B cell (primary cell): ENCODE data around the gene RNF212. TPM values are rescaled to one million over a fixed set of nuclear protein-coding genes. Genes with fewer than 3 reads are reported as not detected.

ENCODE experiments used
- ATAC-seq: fragments of 200-7000 bp; cut with Tn5 transposase; one replicate; pipeline ENCODE4 v1.10.0; 2021; ENCODE audit warnings: low read depth, mild to moderate bottlenecking, moderate number of reproducible peaks, moderate library complexity
- CTCF ChIA-PET: fragments of 350-600 bp; sonication (Branson Sonifier 250); formaldehyde crosslinking; loops from one replicate; lab custom pipeline; 2021; ENCODE audit warnings: antibody characterized with exemption, inconsistent platforms; lab: Charles Lee
- POLR2A ChIA-PET: fragments of 350-600 bp; sonication (Branson Sonifier 250); formaldehyde crosslinking; loops from one replicate; lab custom pipeline; 2021; ENCODE audit warnings: antibody characterized with exemption; lab: Charles Lee
- DNase-seq: peaks from one replicate; pipeline ENCODE4 v3.0.0; 2013
- H2AFZ ChIP-seq: 2 replicates; pipeline ENCODE4 v1.6.1; 2012; ENCODE audit warnings: mild to moderate bottlenecking, low read depth, low read length; ENCODE audit not compliant: insufficient read depth, poor library complexity, severe bottlenecking
- H3K27ac ChIP-seq, 2 donors: 1 replicate in 1 of 2; 2 replicates in 1 of 2; pipeline ENCODE4 v1.5.1; 2012 to 2013; ENCODE audit warnings: low read length in 2 of 2, mild to moderate bottlenecking in 2 of 2, moderate library complexity in 1 of 2
- H3K27me3 ChIP-seq, 4 experiments: fragments of 200-600 bp in 1 of 4; sonication (generic) in 1 of 4; replicated peaks in 1 of 4; 1 replicate in 2 of 4; 2 replicates in 2 of 4; pipeline versions ENCODE4 v1.6.1 to v1.7.0; 2013 to 2016; ENCODE audit warnings: low read length in 3 of 4, mild to moderate bottlenecking in 2 of 4, mixed read lengths in 1 of 4, moderate library complexity in 1 of 4; ENCODE audit not compliant: insufficient read depth in 4 of 4, control insufficient read depth in 3 of 4; ENCODE audit errors: control extremely low read depth in 1 of 4
- H3K36me3 ChIP-seq, 2 experiments: replicated peaks in 1 of 2; 1 replicate in 1 of 2; 2 replicates in 1 of 2; pipeline versions ENCODE4 v1.6.1 to v1.7.1; 2013; ENCODE audit warnings: low read length in 1 of 2; ENCODE audit not compliant: insufficient read depth in 2 of 2, control insufficient read depth in 1 of 2; ENCODE audit errors: control extremely low read depth in 1 of 2, extremely low read depth in 1 of 2
- H3K4me1 ChIP-seq, 2 donors: fragments of 200-600 bp in 1 of 2; sonication (generic) in 1 of 2; 1 replicate in 1 of 2; 2 replicates in 1 of 2; pipeline versions ENCODE4 v1.5.1 to v1.6.1; 2013 to 2017; ENCODE audit warnings: low read length in 2 of 2; ENCODE audit not compliant: control insufficient read depth in 2 of 2, insufficient read depth in 2 of 2
- H3K4me2 ChIP-seq: replicated peaks from 2 replicates; pipeline ENCODE3; 2012; ENCODE audit warnings: mild to moderate bottlenecking, low read depth, low read length; ENCODE audit not compliant: poor library complexity, severe bottlenecking
- H3K4me3 ChIP-seq, 5 experiments: fragments of 200-600 bp in 1 of 5; sonication (generic) in 1 of 5; 1 replicate in 3 of 5; 2 replicates in 2 of 5; pipeline versions ENCODE4 v1.5.1 to v1.7.0; 2011 to 2016; ENCODE audit warnings: low read length in 4 of 5, mild to moderate bottlenecking in 4 of 5, low read depth in 2 of 5, control low read depth in 1 of 5, moderate library complexity in 1 of 5; ENCODE audit not compliant: insufficient read depth in 1 of 5; ENCODE audit errors: control extremely low read depth in 1 of 5, extremely low read depth in 1 of 5
- H3K79me2 ChIP-seq: fragments of 200-600 bp; sonication (generic); one replicate; pipeline ENCODE4 v1.6.0; 2016; ENCODE audit warnings: low read length; ENCODE audit not compliant: control insufficient read depth, insufficient read depth
- H3K9ac ChIP-seq: fragments of 200-600 bp; sonication (generic); 2 replicates; pipeline ENCODE4 v1.6.1; 2017; ENCODE audit warnings: mild to moderate bottlenecking, low read length, moderate library complexity
- H3K9me3 ChIP-seq, 3 donors: one replicate each; pipeline versions ENCODE4 v1.6.1 to v1.7.1; 2013; ENCODE audit warnings: low read length in 2 of 3; ENCODE audit not compliant: control insufficient read depth in 2 of 3, insufficient read depth in 1 of 3; ENCODE audit errors: control extremely low read depth in 1 of 3
- H4K20me1 ChIP-seq: 2 replicates; pipeline ENCODE4 v1.6.0; 2012; ENCODE audit warnings: mild to moderate bottlenecking, low read length; ENCODE audit not compliant: insufficient read depth, control insufficient read depth, poor library complexity, severe bottlenecking
- H3K27ac Mint-ChIP-seq: one replicate; pipeline ENCODE4 v1.8.0; 2021; ENCODE audit warnings: mixed read lengths
- H3K27me3 Mint-ChIP-seq: one replicate; pipeline ENCODE4 v1.8.0; 2021; ENCODE audit warnings: mixed read lengths
- H3K4me1 Mint-ChIP-seq: one replicate; pipeline ENCODE4 v1.8.0; 2021; ENCODE audit warnings: mixed read lengths
- H3K4me3 Mint-ChIP-seq: one replicate; pipeline ENCODE4 v1.8.0; 2021; ENCODE audit warnings: mixed read lengths
- H3K9me3 Mint-ChIP-seq: one replicate; pipeline ENCODE4 v1.8.0; 2022; ENCODE audit warnings: mixed read lengths; ENCODE audit not compliant: insufficient read depth
- CTCF ChIP-seq: fragments of 200-600 bp; IDR thresholded peaks from one replicate; pipeline ENCODE4 v1.8.0; 2022; ENCODE audit warnings: antibody characterized with exemption, mild to moderate bottlenecking
- EZH2 ChIP-seq: IDR thresholded peaks from 2 replicates; pipeline ENCODE4 v1.6.1; 2012; ENCODE audit warnings: borderline replicate concordance, low read depth, mild to moderate bottlenecking, moderate library complexity, low read length; ENCODE audit not compliant: insufficient read depth, poor library complexity, severe bottlenecking
- WGBS: methylation state at CpG from one replicate; pipeline ENCODE4 v1.1.5; 2013; ENCODE audit warnings: missing lambda C conversion rate; ENCODE audit not compliant: insufficient coverage; 5-methylcytosine and 5-hydroxymethylcytosine counted together
- intact Hi-C: fragments of 100-400 bp; cut with micrococcal nuclease; formaldehyde crosslinking; loops from one replicate; pipeline ENCODE4 v1.10.0; 2022
- polyA plus RNA-seq: library from polyadenylated mRNA; depleted of rRNA; stranded (reverse); fragments of >200 nt; gene quantifications from 2 replicates; pipeline ENCODE4 v1.2.3, GENCODE V29; 2012
- total RNA-seq, 2 donors: library from RNA; stranded (reverse); fragments of 120-200 nt in 1 of 2; gene quantifications; 1 replicate in 1 of 2; 2 replicates in 1 of 2; pipeline versions ENCODE4 v1.2.3 to v1.2.4, GENCODE V29; 2013 to 2022

The RNF212 gene
- total and polyA plus RNA-seq, 2 donors (not counting 1 experiment from before 2014, with no cell fraction given): 2.1 to 5.9 TPM

- H3K4me3 Mint-ChIP-seq: no peak overlapping the region
- H3K4me3 ChIP-seq: no peak overlapping the region
- H3K27me3 Mint-ChIP-seq: peaks cover 36% of the 10 kb centered on the region
- peaks cover 13 to 15% of the 10 kb centered on the region in 2 donors for H3K4me1 ChIP-seq
- 95% methylated on average over 13 of the region's 13 CpGs for WGBS
- H3K9me3 Mint-ChIP-seq: peaks cover 13% of the 10 kb centered on the region
- TF ChIP-seq CTCF: no peak
- no peak for TF ChIP-seq EZH2
- H3K27me3 ChIP-seq: peaks cover 0 to 17% (median 0%) of the 10 kb centered on the region in 4 experiments
- no peaks in the 10 kb centered on the region for H3K36me3 ChIP-seq
- no peaks in the 10 kb centered on the region for H4K20me1 ChIP-seq
- intact Hi-C loops: no loop called here
- no peak overlapping the region for H2AFZ ChIP-seq
- no peak for ATAC-seq
- no peak overlapping the region for H3K9ac ChIP-seq
- H3K27ac Mint-ChIP-seq: no peak overlapping the region
- H3K79me2 ChIP-seq: no peaks in the 10 kb centered on the region
- H3K4me1 Mint-ChIP-seq: peaks cover 18% of the 10 kb centered on the region
- CTCF ChIA-PET: interaction anchor here (1.1 kb wide), 1 partner anchor 20 kb away, joined by 3 read pairs; no protein-coding TSS in a partner anchor
- no peak overlapping the region for H3K27ac ChIP-seq
- POLR2A ChIA-PET: no interaction called here
- no peak for DNase-seq
- H3K4me2 ChIP-seq: no peak overlapping the region
- H3K9me3 ChIP-seq: peaks cover 0 to 33% (median 13%) of the 10 kb centered on the region in 3 donors
These were observed 28.5 kb downstream of the RNF212 start for GRCh38 chr4:1084796-1085403.

- DNase-seq (no peak), ATAC-seq (no peak)
- WGBS: 100% methylated on average over 2 of the region's 7 CpGs
- H3K36me3 ChIP-seq: no peaks in the 10 kb centered on the region
- H3K27ac ChIP-seq: no peak overlapping the region
- Mint-ChIP-seq H3K27me3 (peaks cover 40% of the 10 kb centered on the region), H3K4me1 (peaks cover 18% of the 10 kb centered on the region), H3K9me3 (peaks cover 11% of the 10 kb centered on the region), H3K4me3 (no peak overlapping the region), H3K27ac (no peak overlapping the region)
- TF ChIP-seq EZH2: no peak
- no peak for TF ChIP-seq CTCF
- no peak overlapping the region for H2AFZ ChIP-seq
- ChIA-PET CTCF (interaction anchor here (1.1 kb wide), 1 partner anchor 20 kb away, joined by 3 read pairs; no protein-coding TSS in a partner anchor), POLR2A (no interaction called here)
- intact Hi-C loops: no loop called here
- H3K4me2 ChIP-seq: no peak overlapping the region
- H3K79me2 ChIP-seq: no peaks in the 10 kb centered on the region
- H4K20me1 ChIP-seq: no peaks in the 10 kb centered on the region
- peaks cover 0 to 17% (median under 1%) of the 10 kb centered on the region in 4 experiments for H3K27me3 ChIP-seq
- peaks cover 13 to 15% of the 10 kb centered on the region in 2 donors for H3K4me1 ChIP-seq
- no peak overlapping the region for H3K9ac ChIP-seq
- peaks cover 0 to 30% (median 13%) of the 10 kb centered on the region in 3 donors for H3K9me3 ChIP-seq
- no peak overlapping the region for H3K4me3 ChIP-seq
These were observed 29.0 kb downstream of the RNF212 start for GRCh38 chr4:1084394-1084793.
